HT1080 (cell line): ENCODE data around the gene SLC39A10. TPM values are rescaled to one million over a fixed set of nuclear protein-coding genes. Genes with fewer than 3 reads are reported as not detected.

Source experiments
- DNase-seq: peaks from one replicate; pipeline ENCODE4 v3.0.0-alpha.2; 2015; ENCODE audit warnings: low read depth
- total RNA-seq: library from RNA; depleted of rRNA; stranded (reverse); fragments of >200 nt; shearing (Covaris generic); gene quantifications from 2 replicates; pipeline ENCODE4 v1.2.3, GENCODE V29; 2014

The SLC39A10 gene
- total RNA-seq, 1 experiment from 2014 or later, result 23.0 TPM

DNA sequence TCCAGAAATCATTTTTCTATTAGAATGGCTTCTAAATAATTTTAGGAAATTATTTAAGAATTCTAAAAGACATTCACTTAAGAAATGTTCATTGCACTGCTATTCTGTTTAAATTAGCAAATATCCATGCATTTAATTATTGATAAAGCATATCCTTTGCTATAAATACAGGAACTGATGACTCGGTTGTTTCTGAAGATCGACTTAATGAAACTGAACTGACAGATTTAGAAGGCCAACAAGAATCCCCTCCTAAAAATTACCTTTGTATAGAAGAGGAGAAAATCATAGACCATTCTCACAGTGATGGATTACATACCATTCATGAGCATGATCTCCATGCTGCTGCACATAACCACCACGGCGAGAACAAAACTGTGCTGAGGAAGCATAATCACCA lies 59.4 kb downstream of the SLC39A10 start:
- DNase-seq, result no peak

DNA sequence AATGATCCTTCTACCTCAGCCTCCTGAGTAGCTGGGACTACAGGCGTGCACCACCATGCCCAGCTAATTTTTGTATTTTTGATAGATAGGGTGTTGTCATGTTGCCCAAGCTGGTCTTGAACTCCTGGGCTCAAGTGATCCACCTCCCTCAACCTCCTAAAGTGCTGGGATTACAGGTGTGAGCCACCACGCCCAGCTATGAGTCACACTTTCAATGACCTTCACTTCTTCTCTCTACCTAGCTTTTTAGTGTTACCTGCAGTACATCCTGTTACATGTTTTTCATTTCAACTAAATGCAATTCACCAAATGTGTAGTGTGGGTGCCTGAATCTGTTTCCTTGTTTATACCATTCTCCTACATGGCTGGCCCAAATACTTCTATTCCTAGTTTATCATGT lies 64.0 kb downstream of the SLC39A10 start:
- no peak for DNase-seq

DNA sequence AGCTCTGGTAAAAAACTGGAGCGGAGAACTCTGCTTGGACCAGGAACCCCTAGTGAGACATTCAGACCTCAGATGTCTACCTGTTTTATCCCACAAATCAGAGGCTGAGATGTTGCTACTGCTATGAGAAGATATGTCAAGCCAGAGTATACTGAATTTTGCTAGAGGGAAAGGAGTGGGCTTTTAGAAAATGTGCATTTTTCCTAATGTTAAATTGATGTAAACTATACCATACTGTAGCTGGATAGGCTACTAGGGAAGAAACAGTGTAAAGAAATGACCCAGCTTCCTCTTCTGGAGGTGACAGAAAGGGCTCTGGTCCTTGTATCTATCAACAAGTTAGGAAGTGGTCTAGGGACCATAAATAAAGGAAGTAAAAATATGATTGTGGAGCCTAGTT lies 65.0 kb downstream of the SLC39A10 start:
- DNase-seq, result no peak

DNA sequence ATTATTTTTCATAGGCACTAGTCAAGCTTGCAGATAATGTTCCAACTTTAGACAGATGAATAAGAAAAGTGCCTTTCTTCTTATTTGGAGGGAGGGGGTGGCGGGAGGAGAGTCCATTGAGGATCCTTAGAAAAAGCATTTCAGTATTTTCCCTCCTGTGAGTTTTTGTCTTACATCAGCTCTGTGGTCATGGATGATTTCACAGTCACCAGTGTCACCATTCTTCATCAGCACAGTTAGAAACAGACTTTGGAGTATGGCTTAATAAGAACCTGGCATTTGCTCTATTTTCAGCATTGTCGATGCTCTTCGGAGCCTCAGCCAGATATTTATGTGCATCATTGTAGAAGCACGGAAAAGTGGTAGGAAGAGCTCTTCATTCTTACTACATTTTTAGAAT lies 70.1 kb downstream of the SLC39A10 start:
- DNase-seq, result no peak

DNA sequence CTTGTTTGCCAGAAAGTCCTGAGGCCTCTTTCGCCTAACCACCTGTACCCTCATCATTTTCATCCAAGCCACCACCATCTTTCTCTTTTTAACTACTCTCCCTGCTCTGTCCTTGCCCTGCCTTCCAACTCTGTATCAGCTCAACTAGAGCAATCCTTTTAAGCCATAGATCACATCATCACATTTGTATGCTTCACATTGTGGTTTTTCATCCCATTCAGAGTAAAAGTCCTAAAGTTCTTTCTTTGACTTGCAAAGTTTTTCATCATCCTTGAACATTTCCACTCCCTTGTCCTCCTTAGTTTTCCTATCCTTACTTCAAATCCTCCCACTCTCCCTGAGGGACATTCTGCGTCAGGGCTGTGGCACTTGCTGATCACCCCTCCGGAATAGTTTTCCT lies 73.9 kb downstream of the SLC39A10 start:
- no peak for DNase-seq

DNA sequence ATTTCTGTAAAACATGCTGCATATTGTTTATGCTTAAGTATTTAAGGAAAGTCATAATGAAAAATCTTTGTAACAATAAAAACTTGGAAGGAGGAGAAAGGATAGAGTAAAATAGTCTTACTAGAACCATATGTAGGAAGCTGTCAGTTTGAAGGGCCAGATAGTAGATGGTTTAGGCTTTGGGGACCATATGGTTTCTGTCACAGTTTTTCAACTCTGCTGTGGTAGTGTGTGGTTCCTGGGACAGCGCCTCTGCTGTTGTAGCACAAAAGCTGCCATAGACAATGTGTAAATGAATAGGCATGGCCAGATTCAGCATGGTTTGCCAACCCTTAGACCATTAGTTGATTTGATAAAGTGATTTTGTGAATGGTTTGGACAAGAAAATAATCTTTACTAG lies 75.5 kb downstream of the SLC39A10 start:
- DNase-seq, result no peak

DNA sequence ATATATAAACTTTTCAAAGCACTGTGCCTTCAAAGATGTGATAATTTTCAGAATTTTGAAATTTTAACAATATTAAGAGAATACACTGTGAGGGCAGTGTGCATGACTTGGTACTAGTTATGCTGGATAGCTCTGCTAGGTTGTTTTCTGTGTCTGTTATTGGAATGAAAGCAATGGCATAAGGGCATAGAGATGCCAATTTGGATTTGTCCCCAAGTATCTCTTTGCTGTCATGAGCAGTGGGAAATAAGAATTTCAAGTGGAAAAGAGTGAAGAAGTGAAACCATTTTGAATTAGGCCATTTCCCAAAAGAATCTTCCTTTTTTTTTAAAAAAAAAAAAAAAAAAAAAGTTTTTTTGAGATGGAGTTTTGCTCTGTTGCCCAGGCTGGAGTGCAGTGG lies 76.8 kb downstream of the SLC39A10 start:
- DNase-seq, result no peak

DNA sequence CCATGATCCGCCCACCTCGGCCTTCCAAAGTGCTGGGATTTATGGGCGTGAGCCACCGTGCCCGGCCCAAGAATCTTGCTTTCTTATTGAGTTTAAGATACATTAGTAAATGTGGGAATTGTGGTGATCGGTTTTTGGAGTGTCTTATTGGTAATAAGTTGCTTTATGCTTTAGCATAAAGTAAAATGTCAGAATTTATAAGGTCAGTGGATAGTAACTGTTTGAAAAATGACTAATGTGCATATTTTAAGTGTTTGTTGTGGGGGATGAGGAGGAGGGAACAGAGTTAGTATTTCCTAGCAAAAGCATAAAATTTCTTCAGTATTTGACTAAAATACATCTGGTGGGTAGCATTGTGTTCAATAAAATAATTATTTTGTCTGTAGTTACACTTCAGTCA lies 77.4 kb downstream of the SLC39A10 start:
- no peak for DNase-seq

DNA sequence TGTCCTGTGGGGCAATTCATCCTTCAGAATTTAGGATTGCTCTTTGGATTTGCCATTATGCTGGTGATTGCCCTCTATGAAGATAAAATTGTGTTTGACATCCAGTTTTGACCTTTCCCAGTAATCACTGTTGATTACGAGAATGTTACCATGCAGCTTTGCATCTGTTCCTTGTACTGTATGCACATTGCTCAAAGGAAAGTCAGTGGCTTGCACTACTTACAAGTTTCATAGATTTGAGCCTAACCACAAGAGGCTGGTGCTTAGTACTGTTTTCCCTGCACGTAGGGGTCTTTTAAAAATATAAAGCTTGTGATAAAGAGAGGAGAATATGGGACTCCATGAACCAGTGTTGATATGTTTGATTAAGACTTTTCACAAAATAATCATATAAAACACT lies 77.9 kb downstream of the SLC39A10 start:
- DNase-seq, result no peak

DNA sequence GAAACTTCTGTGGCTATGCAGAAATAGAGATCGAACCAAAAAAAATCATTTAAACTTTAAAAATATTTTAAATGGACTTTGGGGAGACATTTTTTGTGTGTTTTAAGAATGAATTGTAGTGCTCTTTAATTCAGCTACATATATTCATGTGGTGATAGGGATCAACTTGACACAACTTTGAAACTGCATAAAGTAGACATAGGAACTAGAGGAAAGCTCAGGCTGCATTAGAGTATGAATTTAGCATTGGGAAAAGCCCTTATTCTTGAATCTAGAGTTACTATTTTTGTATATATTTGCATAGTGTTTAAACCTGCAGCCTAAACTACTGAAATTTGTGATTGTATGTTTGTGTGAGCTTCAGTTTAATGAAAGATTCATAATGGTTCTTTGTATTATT lies 78.3 kb downstream of the SLC39A10 start:
- no peak for DNase-seq

DNA sequence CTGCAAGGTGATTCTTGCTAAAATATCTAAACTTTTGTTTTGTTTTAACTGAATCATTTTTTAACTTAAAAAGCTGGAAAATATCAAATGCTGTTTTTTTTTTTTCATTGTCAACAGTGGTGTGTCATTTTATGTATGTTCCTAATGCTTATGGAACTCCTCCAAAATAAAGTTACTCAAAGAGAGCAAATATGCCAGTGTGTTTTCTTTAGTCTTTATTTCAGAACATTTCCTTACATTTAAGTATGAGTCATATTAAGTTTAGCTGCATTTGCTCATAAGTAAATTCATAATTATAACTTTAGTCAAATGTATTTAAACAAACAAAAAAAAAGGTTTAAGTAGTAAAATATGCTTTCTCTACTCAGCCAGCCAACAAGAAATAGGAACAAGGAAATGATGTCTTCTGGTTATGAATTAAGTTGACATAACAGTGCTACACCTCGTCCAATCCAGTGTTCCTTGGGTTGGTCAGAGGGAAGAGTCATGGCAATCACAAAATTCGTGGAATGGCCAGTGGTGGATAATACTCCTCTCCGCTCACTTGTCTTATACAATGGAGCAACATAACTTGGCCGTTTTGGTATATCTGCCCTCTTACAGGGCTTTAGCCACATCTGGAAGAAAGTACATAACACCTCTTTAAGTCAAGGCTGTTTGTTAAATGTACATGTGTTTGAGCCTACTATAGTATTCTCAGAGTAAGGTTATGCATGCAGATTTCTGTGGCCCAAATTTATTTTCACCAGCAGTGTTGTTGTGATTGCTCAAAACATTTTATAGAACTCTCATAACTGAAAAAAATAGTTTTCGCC lies 80.7 kb downstream of the SLC39A10 start:
- DNase-seq, result no peak

DNA sequence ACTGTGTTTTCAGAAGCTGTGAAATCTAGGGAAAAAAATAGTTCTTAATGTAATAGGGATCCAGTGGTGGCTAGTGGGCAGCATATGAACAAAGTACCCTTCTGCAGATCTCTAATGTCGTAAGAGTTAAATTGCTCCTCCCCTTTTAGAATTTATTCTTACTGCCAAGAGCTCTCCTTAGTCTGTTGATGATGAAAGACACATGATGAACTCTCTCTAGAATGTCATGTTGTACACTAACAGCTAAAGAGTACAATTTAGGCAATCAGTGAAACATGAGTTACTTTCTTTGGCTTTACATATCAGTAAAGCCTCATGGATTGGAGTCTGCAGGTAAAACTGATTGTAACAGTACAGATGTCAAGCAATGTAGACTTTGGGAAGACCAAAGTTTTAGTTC lies 84.2 kb downstream of the SLC39A10 start:
- no peak for DNase-seq

DNA sequence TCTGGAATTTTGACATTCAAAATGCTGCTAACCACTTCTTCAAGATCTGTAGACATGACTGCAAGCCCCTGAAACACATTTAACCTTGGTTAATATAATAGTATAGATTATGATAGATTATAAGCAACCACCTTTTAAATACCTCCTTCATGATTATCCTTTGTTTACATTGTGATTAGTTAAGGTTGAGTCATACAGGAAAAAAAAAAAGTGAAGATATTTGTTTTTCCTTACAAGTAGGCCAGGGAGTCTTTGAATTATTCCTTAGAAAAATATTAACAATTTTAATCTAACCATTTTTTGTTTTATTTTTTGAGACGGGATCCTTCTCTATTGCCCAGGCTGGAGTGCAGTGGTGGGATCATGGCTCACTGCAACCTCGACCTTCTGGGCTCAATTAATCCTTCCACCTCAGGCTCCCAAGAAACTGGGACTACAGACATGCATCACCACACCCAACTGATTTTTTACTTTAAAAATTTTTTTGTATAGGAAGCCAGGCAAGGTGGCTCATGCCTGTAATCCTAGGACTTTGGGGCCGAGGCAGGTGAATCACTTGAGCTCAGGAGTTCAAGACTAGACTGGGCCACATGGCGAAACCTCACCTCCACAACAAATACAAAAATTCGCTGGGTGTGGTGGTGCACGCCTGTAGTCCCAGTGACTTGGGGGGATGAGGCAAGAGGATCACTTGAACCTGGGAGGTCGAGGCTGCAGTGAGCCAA lies 99.4 kb downstream of the SLC39A10 start:
- DNase-seq, result peak; percentile 47

DNA sequence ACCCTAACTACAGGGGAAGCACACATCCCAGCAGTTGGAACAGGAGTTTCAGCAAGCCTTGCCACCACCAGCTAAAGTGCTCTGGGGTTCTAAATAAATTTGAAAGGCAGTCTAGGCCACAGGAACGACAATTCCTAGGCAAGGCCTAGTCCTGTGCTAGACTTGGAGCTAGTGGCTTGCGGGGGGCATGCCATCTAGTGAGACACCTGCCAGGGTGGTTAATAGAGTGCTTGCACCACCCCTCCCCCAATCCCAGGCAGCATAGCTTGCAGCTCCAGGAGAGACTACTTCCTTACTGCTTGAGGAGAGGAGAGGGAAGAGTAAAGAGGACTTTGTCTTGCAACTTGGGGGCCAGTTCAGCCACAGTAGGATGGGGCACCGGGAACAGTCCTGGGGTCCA lies 101.8 kb downstream of the SLC39A10 start:
- no peak for DNase-seq

DNA sequence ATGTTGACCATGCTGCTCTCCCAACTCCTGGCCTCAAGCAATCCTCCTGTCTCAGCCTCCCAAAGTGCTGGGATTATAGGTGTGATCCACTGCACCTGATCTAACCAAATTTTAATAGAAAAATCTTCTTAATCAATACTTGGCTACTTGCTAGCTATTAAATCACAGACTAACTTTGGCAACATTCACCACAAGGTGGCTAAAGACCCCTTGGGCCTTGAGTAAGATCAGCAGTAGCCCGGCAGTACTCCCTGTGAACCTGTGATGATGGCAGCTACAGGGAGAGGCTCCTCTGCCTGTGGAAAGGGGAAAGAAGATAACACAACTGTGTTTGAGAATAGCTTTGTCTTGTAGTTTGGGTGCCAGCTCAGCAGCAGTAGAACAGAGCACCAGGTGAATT lies 102.9 kb downstream of the SLC39A10 start:
- no peak for DNase-seq

DNA sequence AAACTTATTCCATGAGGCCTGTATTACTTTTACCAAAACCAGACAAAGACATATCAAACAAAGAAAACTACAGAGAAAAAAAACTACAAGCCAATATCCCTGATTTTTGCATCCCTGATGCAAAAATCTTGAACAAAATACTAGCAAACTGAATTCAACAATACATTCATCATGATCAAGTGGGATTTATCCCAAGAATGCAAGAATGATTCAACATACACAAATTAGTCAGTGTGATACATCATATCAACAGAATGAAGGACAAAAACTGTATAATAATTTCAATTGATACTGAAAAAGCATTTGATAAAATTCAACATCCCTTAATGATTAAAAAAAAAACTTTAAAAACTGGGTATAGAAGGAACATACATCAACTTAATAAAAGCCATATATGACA lies 106.8 kb downstream of the SLC39A10 start:
- DNase-seq, result no peak

DNA sequence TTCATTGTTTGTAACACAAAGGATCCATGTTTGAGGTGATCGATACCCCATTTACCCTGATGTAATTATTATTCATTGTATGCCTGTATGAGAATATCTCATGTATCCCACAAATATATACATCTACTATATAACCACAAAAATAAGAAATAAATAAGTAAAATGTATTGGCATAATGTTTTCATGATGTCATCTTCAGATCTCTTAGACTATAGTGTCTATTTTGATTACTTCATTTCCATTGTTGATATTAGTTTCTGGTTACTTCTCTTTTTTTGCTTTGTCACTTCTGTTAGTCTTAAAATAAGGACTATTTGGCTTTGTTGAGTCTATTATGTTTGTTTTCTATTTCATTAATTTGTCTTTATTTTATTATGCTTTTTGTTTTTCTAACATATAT lies 109.7 kb downstream of the SLC39A10 start:
- no peak for DNase-seq

DNA sequence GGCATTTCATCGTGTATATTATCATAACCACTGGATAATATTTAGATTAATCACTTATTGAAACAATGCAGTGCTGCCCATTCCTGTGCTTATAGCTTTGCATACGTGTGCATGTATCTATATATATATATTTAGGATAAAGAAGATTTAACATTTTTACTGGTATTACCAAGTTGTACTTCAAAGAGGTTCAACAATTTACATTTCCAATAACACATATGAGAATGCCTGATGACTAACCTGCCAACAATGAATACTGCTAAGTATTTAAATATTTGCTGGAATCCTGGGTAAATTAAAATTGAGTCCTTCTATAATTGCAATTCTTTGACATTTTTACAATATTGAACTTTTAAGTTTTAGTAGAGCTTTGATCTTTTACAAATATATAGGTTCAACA lies 111.4 kb downstream of the SLC39A10 start:
- DNase-seq, result no peak

DNA sequence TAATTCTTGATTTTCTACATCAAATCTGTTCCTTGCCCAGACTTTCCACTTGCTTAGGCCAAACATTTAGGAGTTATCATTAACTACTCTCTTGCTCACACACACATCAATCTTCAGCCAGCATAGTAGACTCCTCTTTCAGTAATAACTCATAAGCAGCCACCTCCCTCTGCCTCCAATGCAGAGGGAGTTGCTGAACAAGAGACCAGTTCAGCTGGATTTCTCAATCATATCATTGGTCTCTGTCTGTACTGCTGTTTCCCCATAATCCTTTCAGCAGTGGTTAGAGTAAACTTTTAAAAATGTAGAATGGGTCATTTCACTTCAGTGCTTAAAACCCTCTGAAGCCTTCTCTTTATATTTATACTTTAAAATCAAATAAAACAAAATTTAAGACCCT lies 112.9 kb downstream of the SLC39A10 start:
- no peak for DNase-seq

DNA sequence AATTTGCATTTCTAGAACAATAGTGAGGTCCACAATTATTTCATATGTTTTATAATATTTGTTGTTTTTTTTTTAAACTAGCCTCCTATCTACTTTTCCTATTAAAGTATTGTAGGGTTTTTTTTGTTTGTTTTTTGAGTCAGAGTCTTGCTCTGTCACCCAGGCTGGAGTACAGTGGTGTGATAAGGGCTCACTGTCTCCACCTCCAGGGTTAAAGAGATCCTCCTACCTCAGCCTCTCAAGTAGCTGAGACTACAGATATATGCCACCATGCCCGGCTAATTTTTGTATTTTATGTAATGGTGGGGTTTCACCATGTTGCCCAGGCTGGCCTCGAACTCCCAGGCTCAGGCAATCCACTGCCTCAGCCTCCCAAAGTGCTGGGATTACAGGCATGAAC lies 122.5 kb downstream of the SLC39A10 start:
- DNase-seq, result peak; percentile 25

DNA sequence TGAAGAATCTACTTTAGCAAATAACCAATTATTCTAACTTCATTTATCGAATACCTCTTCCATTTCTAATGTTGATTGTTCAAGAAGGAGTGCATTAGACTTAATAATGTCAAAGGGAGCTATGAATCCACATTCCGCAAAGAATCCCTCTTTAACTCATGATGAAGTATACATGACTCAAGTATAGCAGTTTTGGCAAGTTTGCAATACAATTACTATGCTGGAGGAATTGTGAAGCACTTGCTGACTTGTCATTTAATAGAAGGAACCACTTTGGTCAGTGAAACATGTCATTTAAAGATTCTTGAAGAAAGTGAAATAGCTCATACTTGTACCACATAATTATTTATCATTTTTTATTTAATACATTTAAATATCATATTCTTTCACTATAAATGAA lies 125.1 kb downstream of the SLC39A10 start:
- DNase-seq, result no peak
